ENCODE results near the gene DOK5.

The DOK5 gene

GRCh38 chr20:54629632-54630031, 154.2 kb downstream of the DOK5 start:
- TF ChIP-seq CTCF (IDR thresholded peaks at IDR 0.05), result no peak

- no peak for TF ChIP-seq CTCF (IDR thresholded peaks at IDR 0.05)
Measured at GRCh38 chr20:54630582-54630981, 155.2 kb downstream of the DOK5 start.

- no peak for TF ChIP-seq CTCF (IDR thresholded peaks at IDR 0.05)
Measured at GRCh38 chr20:54631059-54631458, 155.7 kb downstream of the DOK5 start.

GRCh38 chr20:54633374-54634355, 158.3 kb downstream of the DOK5 start:
- TF ChIP-seq CTCF (IDR thresholded peaks at IDR 0.05), result no peak

GRCh38 chr20:54636575-54636974, 161.2 kb downstream of the DOK5 start:
- TF ChIP-seq CTCF (IDR thresholded peaks at IDR 0.05), result no peak

- TF ChIP-seq CTCF (IDR thresholded peaks at IDR 0.05), result no peak
Measured at GRCh38 chr20:54639941-54640340, 164.5 kb downstream of the DOK5 start.

- no peak for TF ChIP-seq CTCF (IDR thresholded peaks at IDR 0.05)
Measured at GRCh38 chr20:54640800-54641199, 165.4 kb downstream of the DOK5 start.

All from LNCAP (cell line).